Stimulated activated CD8-positive, alpha-beta memory T cell treated with anti-CD3 and anti-CD28 coated beads, Interleukin-15, amount 100 ng/mL, for 48 hours (primary cell): ENCODE data around the gene SIGMAR1.
A peak's percentile ranks its signal among the peaks of the same experiment; 100 is the strongest.
"Not testable (repeated sequence)": the region's sequence is repeated elsewhere in the genome, so short reads cannot be mapped to it uniquely, and the experiment has no call there.

Experiments
- DNase-seq, 2 donors: peaks; one replicate each; pipeline ENCODE4 v3.0.0-alpha.2; 2020; ENCODE audit warnings: low read depth in 2 of 2

Gene SIGMAR1

DNA sequence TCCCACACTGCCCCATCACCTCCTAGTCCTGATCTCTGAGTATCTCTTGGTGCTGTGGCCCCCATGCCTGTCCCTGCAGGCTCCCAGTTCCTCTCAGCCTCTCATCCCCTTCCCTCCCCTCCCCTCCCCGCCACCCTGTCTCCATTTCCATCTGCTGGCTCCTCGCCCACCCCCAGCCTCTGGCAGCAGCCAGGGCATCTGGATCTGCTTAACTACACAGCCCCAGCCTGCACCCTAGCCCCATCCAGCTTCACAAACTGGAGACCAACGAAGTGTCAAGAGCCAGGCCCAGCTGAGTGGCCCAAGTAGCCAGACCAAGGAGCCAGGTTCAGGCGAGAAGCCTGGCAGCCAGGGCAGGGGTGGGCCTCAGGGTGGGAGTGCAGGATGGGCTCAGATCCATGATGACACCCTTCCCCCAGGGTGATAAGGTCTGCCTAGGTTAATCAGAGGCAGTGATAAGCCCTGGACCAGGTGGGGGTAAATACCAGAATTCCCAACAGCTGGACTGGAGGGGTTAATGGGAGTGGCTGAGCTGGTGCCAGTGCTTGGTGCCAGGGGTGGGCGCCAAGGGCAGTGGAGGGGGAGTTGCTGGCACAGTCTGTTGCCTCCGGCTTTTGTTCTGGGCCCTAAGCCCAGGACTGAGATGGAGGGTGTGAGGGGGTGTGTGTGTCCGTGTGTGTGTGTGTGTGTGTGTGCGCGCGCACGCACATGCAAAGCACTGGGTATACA is 16.9 kb upstream of the SIGMAR1 start:
- DNase-seq, result no peak

GRCh38 chr9:34653151-34654072 is 15.8 kb upstream of the SIGMAR1 start:
- no peak for DNase-seq

DNA sequence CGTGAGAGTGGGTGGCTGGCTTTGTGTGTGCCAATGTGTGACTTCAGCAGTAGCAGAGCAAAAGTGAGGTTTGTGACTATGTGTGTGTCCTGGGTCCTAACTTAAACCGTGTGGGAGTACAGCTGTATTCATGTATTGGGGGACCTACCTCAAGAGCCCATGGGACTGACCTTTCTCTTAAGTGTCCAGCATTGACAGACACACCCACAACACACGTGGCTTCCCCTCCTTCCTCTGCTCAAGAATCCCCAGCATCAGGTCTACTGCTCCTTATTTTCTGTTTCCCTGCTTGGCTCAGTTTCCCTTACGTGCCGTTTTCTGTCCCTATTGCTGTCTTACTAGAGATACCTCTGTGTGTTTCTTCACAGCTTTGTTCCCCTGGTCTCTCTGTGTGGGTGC is 15.0 kb upstream of the SIGMAR1 start:
- DNase-seq, result no peak

DNA sequence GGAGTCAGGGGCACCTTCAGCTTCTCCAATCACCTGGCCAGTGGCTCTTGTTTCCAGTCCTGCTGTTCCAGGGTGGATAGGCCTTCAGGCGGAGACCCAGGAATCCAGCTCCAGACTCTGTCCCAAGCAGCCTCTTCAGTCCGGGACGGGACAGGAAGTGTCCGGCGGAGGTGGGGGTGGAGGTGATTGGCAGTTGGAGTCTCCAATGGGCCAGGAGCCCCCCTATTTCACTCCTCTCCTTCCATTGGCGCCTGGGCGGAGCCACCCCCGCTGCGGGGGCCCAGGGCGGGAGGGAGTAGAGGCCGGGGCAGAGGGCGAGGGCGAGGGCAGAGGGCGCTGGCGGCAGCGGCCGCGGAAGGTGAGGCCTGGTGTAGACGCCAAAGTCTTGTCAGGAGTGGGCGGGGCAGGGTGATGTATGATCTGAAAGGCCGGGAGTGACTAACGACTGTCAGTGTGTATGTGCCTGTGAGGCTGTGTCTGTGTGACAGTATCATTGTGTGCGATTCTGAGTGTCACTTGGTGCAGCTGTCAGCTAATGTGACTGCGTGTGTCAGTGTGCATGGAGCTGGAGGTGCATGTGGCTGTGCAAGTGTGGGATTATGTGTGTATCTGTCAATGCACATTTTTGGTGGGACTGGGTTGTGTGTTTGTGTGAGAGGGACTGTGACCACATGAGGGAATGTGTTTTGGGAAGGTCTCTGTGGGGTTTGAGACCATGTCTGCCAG is 14.5 kb upstream of the SIGMAR1 start, which contains the start of gene IL11RA:
TSS of gene IL11RA (plus strand) at position 310 of the 726 bp plus-strand sequence. CDS start 3,033 bp downstream, outside the sequence.
- peak; percentile 32 to 54 for DNase-seq

- no peak for DNase-seq
These were observed 13.7 kb upstream of the SIGMAR1 start for GRCh38 chr9:34651321-34651720.

- no peak for DNase-seq
These were observed 13.2 kb upstream of the SIGMAR1 start for GRCh38 chr9:34650816-34651215.

GRCh38 chr9:34648673-34649072 is 11.1 kb upstream of the SIGMAR1 start:
- no peak for DNase-seq

DNA sequence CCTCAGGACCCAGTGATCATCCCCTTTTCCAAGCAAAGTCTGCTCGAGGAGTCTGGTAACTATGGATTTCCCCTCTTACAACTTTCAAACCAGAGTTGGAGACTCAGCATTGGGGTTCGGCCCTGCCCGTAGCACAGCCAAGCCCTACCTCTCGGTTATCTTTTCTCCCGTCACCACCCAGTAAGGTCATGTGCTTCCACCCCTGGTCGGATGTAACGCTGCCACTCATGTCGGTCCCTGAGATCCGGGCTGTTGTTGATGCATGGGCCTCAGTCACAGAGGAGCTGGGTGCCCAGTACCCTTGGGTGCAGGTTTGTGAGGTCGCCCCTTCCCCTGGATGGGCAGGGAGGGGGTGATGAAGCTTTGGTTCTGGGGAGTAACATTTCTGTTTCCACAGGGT is 10.1 kb upstream of the SIGMAR1 start:
- no peak for DNase-seq

- no peak for DNase-seq
These were observed 9.5 kb upstream of the SIGMAR1 start for GRCh38 chr9:34647084-34647403.

DNA sequence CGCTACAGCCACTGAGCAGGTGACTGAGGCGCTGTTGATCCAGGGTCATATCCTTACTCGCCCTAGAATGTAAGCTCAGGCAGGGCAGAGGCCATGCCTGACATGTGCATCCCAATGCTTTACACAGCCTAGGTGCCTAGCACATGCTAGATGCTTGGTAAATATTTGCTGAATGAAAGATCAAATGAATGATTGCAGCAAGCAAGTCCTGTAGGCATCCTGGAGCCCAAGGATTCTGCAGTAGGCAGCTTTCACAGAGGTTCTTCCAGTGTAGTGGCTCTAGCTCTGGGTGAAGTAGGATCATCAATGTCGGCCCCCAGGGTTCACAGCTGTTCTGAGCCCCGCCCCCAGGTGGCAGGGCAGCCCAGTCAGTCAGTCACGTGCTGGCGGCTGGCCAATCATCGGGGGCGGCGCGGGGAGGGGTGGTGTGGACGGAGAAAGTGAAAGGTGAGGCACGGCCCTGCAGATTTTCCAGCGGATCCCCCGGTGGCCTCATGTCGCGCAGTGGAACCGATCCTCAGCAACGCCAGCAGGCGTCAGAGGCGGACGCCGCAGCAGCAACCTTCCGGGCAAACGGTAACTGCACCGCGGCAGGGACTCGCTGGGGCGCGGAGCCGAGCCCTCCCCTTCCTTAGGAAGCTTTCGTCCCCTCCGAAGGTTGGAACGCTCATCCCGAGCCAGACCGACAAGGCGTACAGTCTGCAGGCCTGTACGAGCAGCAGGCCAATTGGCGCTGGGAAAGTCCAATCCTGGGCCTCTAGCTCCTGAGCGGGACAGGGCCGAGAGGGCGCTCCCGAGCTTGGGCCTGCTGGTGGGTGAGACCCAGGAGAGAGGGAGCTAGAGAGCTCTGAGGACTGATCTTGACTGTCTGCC is 8.9 kb upstream of the SIGMAR1 start, which contains the start of gene GALT:
TSS of gene GALT (plus strand) at position 465 of the 873 bp plus-strand sequence. CDS start at position 495, 30 bp downstream.
- peak; percentile 94 to 96 for DNase-seq

GRCh38 chr9:34644766-34645314 is 7.3 kb upstream of the SIGMAR1 start:
- DNase-seq, result no peak

DNA sequence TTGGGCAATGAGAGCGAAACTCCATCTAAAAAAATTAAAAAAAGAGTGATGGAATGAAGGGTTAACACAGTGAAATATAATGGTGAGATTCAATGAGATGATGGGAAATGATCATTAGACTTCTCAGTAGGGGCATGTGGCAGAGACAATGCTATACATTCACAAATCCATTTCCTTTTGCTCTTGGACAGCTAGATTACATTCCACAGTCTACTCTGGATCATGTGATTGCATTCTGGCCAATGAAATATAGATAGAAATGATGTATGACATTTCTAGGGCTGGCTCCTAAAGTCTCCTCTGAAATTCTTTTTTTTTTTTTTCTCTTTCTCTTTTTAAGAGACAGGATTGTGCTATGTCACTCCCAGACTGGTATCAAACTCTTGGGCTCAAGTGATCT is 5.1 kb upstream of the SIGMAR1 start:
- no peak for DNase-seq

DNA sequence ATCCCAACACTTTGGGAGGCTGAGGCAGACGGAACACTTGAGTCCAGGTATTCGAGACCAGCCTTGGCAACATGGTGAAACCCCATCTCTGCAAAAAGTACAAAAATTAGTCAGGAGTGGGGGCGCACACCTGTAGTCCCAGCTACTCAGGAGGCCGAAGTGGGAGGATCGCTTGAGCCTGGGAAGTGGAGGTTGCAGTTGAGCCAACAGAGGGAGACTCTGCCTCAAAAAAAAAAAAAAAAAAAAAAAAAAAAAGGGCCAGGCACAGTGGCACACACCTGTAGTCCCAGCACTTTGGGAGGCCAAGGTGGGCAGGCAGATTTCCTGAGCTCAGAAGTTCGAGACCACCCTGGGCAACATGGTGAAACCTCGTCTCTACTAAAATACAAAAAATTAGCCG is 1.7 kb upstream of the SIGMAR1 start:
- DNase-seq, result not testable (repeated sequence)

GRCh38 chr9:34638138-34638445 is 505 bp upstream of the SIGMAR1 start:
- DNase-seq, result no peak

- DNase-seq, result no peak
These were observed 714 bp downstream of the SIGMAR1 start for GRCh38 chr9:34636791-34637355.

DNA sequence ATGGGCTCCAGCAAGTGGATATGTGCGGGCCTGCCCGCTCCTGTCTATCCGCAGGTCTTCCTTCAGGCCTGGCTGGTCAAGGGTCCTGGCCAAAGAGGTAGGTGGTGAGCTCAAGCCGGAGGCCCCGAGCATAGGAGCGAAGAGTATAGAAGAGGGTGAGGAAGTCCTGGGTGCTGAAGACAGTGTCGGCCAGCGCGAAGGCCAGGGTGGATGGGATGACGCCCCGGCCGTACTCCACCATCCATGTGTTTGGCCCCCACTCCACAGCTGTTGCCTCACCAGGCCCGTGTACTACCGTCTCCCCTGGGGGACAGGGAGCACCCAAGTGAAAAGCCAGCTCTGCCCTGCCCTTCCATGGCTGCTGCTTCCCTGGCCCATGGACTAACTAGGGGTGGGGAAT is 2.0 kb downstream of the SIGMAR1 start:
- DNase-seq, result no peak

GRCh38 chr9:34634551-34635248 is 2.9 kb downstream of the SIGMAR1 start:
- DNase-seq, result no peak

- DNase-seq, result peak; percentile 45 to 48
These were observed 3.6 kb downstream of the SIGMAR1 start for GRCh38 chr9:34633851-34634550.

DNA sequence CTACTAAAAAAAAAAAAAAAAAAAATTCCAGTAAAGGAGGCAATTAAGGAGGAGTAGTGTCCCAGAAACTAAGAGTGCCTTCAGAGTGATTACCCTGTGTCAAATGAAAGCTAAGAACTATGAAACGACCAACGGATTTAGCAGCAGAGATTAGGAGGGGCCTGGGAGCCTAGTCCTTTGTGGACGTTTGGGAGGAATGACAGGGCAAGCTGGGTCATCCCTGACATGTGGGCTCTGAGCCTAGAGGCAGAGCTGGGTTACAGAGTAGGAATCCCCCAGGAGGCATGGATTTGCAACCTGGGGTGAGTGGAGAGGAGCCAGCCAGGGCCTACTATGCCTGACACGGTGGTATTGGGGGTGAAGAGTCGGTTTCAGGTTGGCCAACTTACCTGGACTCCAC is 4.4 kb downstream of the SIGMAR1 start:
- no peak for DNase-seq
